Dedifferentiated amniotic fluid mesenchymal stem cell (primary cell): ENCODE results near the gene HK1.
A peak's percentile ranks its signal among the peaks of the same experiment; 100 is the strongest.
"Not testable (repeated sequence)": the region's sequence is repeated elsewhere in the genome, so short reads cannot be mapped to it uniquely, and the experiment has no call there.

Experiments used
- DNase-seq: peaks from one replicate; pipeline ENCODE4 v3.0.0-alpha.2; 2016; ENCODE audit errors: extremely low spot score

The HK1 gene

DNA sequence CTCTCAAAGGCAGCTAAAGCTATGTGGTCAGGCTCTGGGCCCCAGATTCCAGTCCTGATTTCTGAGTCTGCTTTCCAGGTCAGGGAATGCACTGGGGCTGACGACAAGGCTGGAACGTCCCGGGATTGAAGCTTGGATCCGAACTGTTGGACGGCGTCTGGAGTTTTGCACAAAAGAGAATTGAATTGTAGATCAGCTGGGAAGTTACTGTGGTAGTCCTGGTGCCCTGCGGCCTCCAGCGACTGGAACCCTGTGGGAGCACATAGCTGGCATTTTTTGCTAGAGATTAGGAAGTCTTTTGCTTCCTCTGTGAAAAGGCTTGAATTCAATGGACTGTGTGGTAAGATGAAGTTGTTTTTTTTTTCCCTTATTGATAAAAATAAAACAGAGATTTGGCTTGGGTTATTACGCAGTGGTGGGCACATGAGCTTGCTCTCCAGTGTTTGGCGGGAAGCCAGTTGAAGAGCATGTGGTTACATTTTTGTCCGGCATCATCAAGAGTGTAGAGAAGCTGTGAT is at the start of gene HK1:
HK1 (plus strand) TSS at position 51 of the 518 bp plus-strand sequence.
- no peak for DNase-seq

DNA sequence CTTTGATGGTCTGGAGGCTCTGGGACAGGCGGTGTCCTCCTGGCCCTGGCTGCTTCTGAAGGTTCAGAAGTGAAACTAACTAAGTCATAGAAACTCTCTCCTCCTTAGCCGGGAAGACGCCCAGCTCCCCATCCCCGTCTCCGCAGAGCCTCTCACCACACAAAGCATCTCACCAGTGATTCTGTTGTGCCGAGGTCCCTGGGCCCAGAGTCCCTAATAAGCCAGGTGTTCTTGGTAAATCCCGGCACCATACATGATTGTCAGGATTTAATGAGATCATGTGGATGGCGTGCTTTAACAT is 48.7 kb upstream of the HK1 start:
- no peak for DNase-seq

DNA sequence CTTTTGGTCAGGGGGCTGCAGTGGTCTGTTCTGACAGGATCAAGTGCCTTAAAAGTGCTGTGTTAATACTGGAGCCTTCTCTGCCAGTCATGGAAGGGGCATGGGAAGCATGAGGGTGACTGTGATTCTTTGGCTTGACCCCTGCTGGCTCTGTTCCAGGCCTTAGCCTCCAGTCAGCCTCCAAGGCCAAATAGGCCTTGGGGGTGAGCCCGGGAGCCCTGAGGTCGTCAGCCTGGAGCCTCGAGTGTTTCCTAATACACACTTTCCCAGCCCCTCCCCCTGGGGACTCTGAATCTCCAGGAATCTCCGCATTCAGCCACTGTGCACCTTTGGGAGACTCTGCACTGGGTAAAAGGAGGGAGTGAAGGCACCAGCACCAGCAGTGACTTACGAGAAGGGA is 48.2 kb upstream of the HK1 start:
- DNase-seq, result no peak

DNA sequence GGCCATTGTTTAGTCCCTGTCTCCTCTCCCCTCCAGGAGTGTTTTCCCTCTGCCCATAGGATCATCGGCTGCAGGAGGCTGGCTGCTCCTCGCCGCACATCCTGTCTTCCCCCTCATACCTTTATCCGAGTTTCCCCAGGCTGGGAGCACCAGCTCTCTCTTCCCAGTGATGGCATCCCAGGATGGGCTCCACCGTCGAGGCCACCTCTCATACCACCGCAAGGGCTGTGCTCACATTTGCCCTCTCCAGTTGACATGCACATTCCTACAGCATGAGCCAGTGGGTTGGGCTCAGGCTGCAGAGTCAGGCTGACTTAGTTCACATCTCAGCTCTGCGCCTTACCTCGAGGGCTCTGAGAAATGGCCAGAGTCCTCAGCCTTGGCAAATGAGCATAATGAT is 46.0 kb upstream of the HK1 start:
- DNase-seq, result peak; percentile 61

DNA sequence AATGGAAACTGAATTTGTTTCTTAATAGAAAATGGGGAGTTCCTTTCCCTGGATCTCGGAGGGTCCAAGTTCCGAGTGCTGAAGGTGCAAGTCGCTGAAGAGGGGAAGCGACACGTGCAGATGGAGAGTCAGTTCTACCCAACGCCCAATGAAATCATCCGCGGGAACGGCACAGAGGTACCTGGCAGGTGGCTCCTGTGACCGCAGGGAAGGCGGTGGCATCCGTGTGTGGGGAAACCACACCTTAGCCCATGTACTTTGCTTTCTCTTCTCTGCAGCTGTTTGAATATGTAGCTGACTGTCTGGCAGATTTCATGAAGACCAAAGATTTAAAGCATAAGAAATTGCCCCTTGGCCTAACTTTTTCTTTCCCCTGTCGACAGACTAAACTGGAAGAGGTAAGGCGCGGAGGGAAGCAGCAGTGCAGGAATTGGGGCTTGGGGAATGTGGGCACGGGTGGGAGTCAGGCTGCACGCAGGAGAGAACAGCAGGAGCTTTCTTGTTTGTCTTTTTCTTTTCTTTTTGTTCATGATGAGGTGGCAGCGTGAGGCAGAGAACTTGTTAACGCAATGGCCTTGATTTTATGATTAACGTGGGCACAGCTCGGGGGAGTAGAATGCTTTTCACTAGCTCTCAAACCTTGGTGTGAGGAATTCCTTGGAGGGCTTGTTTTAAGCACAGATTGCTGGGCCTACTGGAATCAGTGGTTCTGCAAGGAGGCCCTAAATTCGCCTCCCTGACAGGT is 45.4 kb upstream of the HK1 start:
- no peak for DNase-seq

DNA sequence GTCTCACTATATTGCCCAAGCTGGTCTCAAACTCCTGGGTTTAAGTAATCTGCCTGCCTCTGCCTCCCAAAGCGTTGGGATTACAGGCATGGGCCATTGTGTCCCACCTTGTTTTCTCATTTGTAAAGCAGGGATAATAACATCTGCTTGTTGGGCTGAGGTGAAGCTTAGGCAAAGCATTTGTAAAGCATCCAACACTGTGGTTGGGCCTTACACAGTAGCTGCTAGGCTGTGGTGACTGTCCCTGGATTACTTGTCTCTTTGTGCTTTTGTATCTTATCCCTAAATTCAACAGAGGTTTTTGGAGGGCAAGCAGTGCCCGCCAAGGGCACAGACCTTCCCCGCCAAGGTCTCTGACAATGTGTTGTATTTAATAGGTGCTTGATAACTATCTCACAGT is 43.8 kb upstream of the HK1 start:
- DNase-seq, result no peak

DNA sequence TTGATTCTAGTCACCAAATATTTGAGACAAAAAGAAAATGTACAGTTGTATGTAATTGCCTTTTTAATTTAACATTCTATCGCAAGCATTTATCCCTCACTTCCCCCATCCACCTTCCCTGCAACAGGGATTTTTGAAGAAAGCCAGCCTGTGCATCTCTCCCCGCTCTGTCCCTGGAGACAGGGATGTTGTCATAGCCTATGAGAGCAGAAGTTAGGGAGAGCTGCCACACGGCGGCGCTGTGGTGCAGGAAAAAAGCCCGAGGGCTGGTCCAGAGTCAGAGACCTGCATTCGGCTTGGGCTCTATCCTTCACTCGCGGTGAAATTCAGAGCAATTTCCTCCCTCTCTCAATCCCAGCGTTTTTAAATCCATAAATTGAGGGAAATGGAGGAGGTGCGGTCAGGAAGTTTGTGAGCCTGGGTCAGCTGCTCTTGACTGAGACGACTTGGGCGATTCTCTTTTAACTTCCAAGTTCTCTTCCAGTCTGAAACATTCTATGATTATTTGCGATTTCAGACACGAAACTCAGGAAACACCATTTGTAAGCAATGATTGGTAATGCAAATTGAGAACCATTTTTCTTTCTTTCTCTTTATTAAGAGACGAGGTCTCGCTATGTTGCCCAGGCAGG is 40.7 kb upstream of the HK1 start:
- DNase-seq, result peak; percentile 74

DNA sequence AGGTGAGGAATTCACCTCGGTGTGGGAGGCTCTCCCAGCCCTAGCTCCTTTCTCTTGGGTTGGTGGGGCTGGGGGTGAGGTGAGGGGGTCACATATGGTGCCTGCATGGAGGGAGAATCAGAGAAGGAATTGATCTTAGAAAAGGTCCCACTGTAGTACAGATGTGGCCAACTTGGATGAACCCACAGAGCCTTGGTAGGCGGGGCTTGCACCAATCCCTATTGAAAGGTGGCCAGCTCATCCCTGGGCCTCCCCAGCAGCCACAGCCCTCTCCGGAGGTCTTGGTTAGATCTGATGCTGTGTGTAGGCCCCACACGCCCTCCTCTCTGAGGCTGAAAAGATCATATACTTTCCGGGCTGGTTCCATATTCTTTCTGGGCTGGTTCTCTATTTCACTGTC is 39.2 kb upstream of the HK1 start:
- DNase-seq, result no peak

DNA sequence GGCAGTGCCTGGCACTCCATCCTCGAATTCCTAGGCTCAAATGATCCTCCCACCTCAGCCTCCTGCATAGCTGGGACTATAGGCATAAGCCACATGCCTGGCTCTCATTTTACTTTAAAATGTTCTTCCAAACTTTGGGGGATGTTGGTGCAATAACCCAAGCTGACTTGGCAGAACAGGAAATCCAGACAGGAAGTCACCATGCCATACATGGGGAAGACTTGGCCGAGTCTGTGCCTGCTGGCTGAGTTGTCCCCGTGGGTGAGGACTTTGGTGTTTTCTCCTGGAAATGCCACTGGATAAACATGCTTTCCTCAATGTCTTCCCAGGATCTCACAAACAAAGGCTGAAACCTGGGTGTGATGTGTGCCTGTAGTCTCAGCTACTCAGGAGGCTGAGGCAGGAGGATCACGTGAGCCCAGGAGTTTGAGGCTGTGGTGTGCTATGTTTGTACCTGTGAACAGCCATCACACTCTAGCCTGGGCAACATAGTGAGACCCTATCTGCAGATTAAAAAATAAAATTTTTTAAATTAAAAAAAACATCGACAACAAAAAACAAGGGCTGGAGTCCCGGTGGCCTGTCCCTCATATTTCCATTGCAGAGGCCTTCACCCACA is 38.4 kb upstream of the HK1 start:
- no peak for DNase-seq

DNA sequence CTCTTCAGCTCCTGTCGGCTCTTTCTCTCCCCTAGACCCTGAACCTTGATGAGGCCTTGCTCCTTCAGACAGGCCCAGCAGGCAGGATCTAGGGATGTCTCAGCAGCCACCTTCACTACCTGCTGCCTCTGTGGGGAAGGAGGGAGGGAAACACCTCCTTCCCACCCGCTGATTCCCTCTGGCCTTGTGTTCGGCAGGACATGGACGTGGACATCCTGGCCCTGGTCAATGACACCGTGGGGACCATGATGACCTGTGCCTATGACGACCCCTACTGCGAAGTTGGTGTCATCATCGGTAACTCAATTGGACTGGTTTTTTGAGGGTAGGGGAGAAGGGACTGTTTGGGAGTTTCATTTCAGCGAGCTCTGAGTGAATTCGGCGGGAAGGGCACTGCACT is 37.8 kb upstream of the HK1 start:
- no peak for DNase-seq

DNA sequence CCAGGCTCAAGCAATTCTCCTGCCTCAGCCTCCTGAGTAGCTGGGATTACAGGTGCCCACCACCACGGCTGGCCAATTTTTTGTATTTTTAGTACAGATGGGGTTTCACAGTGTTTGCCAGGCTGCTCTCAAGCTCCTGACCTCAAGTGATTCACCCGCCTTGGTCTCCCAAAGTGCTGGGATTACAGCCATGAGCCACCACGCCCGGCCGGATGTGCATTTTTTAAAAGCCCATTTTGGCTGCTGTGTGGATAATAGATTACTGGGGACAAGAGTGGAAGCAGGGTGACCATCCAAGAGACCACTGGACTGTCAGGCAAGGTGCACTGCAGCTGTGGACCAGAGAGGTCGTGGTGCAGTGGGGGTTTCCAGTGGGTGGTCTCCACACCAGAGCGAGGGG is 36.7 kb upstream of the HK1 start:
- DNase-seq, result no peak

DNA sequence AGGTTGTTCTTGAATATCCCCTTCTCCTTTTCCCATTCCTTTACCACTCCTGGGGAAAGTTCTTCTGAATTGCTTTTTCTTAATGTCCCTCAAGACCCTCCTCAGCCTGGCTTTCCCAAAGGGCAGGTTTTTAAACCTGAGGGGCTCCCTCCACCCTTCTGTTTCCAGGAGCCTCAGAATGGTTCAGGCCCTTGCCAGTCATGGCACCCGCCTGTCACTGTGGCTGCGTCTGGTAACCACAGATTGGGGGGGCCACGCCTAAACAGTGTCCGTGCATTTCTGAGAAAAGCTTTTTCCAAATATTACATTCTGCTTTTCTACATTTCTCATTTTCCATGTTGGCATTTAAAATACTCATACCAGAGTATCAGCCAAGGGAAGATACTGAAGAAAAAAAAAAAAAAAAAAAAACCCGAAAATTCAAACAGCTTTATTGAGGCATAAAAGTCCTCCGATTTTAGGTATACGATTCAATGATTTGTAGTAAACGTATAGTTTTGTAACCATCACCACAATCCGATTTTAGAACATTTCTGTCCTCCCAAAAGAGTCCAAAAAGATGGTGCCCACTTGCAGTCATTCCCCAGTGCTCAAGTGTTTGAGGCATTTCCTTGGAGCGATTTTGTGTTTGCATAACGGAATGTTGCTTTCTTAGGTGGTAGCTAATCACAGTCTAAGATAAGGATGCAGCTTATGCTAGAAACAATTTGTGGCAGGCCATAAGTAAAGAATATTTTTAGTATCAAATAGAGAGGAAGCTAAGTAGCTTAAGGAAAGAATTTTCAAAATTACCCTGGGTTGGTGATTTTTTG is 36.0 kb upstream of the HK1 start:
- no peak for DNase-seq

DNA sequence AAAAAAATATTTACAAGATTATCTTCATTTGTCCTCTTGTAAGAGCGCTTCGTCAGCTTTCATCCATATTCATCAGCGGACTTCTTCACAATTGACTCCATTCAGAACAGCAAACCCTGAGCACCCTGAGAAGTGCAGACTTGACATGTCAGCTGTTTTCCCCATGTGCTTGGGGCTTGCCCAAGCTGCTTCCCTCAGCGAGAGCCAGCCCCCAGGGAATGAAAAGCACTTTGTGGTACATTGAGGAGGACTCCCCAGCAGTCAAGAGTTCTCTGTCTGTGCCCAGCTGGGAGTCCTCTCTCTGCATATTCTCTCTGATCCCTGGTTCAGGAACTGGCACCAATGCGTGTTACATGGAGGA is 35.5 kb upstream of the HK1 start:
- DNase-seq, result no peak

DNA sequence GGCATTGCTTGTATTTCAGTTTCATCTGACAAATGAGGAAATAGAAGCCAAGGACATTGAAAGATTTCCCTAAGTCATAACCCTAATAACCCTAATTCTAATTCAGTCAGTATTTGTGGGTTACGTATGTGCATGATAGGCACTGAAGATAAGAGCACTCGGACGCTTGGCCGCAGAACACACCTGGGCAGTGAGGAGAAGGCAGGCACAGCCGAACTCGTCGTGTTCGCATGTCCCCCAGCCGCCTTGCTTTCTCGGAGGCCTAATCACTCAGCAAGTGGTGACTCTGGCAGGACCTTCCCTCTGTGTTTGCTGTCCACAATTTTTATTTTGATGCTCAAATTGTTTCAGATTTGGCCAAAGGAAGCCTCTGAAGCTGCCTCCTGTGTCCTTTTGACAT is 34.5 kb upstream of the HK1 start:
- no peak for DNase-seq

DNA sequence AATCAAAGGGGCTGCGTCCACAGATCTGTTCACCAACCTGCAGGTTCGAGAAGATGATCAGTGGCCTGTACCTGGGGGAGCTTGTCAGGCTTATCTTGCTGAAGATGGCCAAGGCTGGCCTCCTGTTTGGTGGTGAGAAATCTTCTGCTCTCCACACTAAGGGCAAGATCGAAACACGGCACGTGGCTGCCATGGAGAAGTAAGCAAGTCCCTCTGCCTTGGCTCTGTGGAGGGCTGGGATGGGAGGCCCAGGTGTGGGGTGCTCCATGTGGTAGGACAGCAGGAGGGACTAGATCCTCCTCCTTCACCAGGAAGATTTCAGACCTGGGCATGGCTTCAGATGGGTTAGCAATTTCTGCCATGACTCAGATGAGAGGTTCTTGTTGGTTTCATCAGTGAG is 32.3 kb upstream of the HK1 start:
- no peak for DNase-seq

DNA sequence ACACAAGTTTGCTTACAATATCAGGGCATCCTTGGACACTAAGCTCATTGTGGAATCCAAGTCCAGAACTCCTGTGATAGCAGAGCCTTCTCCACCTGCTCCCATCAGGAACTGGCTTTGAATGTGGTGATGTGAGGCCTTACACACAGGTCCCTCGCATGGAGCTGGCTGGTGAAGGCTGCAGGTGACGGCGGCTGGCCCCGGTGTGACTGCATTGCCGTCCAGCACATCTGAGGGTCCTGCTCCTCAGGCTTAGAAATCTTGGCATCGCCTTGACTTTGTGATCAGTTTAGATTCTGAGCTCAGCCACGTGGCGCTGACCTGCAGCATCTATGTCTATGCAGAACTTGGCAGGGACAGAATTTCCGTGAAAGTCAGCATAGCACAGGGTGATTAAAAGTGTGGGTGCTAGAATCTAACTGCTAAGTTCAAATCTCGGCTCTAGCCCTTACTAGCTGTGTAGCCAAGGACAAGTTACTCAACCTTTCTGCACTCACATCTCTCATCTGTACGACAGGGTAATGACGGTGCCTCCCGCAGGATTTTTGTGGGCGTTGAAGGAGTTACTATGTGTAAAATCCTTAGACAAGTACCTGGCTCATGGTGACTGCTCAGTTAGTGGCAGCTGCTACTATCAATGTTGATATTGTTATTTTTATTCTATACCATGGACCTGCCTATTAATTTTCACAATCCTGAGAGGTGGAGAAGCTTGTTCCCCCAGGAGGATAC is 31.5 kb upstream of the HK1 start:
- DNase-seq, result no peak

DNA sequence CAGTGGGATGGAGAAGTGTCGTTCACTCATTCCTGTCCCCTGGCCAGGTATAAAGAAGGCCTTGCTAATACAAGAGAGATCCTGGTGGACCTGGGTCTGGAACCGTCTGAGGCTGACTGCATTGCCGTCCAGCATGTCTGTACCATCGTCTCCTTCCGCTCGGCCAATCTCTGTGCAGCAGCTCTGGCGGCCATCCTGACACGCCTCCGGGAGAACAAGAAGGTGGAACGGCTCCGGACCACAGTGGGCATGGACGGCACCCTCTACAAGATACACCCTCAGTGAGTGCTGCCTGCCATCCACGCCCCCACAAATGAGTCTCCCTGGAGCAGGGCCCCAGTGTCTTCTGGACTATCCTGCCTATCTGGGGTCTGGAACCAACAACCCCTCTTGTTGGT is 31.0 kb upstream of the HK1 start:
- no peak for DNase-seq

DNA sequence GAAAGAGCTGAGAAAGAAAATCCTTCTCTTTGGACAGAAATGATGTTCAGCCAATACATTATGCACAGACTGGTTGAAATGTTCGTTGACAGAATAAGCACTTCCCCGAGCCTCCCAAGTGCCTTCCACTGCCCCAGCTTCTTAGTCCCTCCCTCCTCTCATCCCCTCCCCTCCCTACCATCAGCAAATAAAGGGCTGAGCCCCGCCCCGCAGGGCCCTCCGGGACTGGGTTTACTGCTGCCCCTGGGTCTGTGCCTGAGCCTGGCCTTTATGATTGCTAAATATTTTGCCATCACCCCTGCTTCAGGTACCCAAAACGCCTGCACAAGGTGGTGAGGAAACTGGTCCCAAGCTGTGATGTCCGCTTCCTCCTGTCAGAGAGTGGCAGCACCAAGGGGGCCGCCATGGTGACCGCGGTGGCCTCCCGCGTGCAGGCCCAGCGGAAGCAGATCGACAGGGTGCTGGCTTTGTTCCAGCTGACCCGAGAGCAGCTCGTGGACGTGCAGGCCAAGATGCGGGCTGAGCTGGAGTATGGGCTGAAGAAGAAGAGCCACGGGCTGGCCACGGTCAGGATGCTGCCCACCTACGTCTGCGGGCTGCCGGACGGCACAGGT is 30.1 kb upstream of the HK1 start:
- no peak for DNase-seq

DNA sequence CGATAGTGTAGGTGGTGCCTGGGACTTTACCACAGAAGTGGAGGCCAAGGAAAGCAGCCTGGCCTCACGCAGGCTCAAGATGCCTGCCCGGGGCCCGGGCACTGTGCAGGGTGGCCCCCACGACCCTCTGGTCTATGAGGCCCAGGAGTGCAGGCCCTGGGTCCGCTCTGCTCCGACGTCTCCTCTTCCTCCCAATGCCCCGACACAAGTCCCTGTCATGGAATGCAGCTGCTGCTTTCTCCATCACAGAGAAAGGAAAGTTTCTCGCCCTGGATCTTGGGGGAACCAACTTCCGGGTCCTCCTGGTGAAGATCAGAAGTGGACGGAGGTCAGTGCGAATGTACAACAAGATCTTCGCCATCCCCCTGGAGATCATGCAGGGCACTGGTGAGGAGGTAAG is 28.3 kb upstream of the HK1 start:
- DNase-seq, result no peak

DNA sequence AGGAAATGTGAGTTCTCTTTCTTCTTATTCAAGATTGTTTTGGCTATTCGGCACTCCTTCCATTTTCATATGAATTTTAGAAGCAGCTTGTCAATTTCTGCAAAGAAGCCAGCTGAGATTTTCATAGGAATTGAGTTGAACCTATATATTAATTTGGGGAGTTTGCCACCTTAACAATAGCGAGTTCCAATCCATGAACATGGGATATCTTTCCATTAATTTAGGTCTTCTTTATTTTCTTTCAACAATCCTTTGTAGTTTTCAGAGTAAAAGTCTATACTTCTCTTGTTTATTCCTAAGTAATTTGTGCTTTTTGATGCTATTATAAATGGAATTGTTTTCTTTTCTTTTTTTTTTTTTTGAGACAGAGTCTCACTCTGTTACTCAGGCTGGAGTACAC is 26.9 kb upstream of the HK1 start:
- not testable (repeated sequence) for DNase-seq

DNA sequence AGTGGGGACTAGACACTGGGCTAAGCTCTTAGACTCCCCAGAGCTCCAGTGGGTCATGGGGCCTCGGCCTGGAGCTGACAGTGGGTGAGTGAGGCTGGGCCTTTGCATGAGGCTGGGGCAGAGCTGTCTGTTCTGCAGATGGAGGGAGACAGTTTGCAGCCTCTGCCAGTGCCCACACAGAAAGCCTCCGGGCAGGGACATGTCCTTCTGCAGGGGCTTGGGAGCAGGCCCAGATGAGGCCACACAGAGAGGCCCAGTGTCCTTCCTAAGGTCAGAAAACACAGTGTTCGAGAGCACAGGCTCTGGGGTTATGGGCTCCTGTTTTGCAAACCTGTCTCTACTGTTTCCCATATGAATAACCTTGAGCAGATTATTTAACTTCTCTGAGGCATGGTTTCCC is 25.1 kb upstream of the HK1 start:
- DNase-seq, result no peak

DNA sequence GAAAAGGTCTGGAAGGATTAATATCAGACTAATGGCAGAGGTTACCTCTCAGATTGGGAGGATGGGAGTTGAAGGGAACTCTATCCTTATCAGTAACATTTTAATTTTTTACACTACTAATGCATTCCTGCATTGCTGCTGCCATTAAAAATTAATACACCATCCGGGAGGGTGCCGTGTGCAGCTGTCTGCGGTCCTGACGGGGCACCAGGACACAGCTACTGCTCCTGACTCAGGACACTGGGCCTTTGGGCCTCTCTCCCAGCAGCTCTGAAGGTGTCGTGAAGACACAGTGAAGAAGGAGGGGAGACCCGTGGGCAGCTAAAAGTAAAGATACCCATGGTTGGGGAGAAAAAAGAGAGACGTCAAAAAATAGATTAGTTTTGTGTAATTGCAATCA is 23.4 kb upstream of the HK1 start:
- DNase-seq, result no peak
